Keratinocyte (primary cell): Measurements from ENCODE around the gene MAEL. TPM values are rescaled to one million over a fixed set of nuclear protein-coding genes. Genes with fewer than 3 reads are reported as not detected.

Experiments
- DNase-seq: peaks from one replicate; pipeline ENCODE4 v3.0.0-alpha.2; 2011; ENCODE audit warnings: low read depth, missing footprints, low spot score
- FAIRE-seq: peaks from 2 replicates; lab custom pipeline; 2011; peaks lifted over from hg19 to GRCh38; lab: Jason Lieb, UNC
- H2AFZ ChIP-seq: 2 replicates; pipeline ENCODE4 v1.6.0; 2012; ENCODE audit warnings: low read length, control low read depth, inconsistent platforms; ENCODE audit not compliant: control insufficient read depth
- H3K27ac ChIP-seq: 2 replicates; pipeline ENCODE4 v1.5.1; 2011; ENCODE audit warnings: low read length; ENCODE audit not compliant: control insufficient read depth, insufficient read depth
- H3K27me3 ChIP-seq: 3 replicates; pipeline ENCODE4 v1.6.0; 2011; ENCODE audit warnings: low read length; ENCODE audit not compliant: control insufficient read depth, insufficient read depth; ENCODE audit errors: extremely low read depth
- H3K36me3 ChIP-seq, 2 experiments: 2 replicates in 1 of 2; 3 replicates in 1 of 2; pipeline ENCODE4 v1.5.1; 2011; ENCODE audit warnings: low read length in 2 of 2, mild to moderate bottlenecking in 1 of 2; ENCODE audit not compliant: control insufficient read depth in 2 of 2, insufficient read depth in 2 of 2; ENCODE audit errors: extremely low read depth in 1 of 2
- H3K4me1 ChIP-seq: 3 replicates; pipeline ENCODE4 v1.5.1; 2011; ENCODE audit warnings: low read length; ENCODE audit not compliant: control insufficient read depth, insufficient read depth; ENCODE audit errors: extremely low read depth
- H3K4me2 ChIP-seq: 3 replicates; pipeline ENCODE4 v1.6.0; 2011; ENCODE audit warnings: low read depth, low read length; ENCODE audit not compliant: control insufficient read depth, insufficient read depth; ENCODE audit errors: extremely low read depth
- H3K4me3 ChIP-seq, 3 experiments: fragments of 200-600 bp in 1 of 3; sonication (generic) in 1 of 3; 2 replicates in 2 of 3; 3 replicates in 1 of 3; pipeline ENCODE4 v1.5.1; 2011 to 2016; ENCODE audit warnings: low read length in 3 of 3, mild to moderate bottlenecking in 3 of 3, control low read depth in 2 of 3, inconsistent platforms in 1 of 3, low read depth in 1 of 3, mixed read lengths in 1 of 3, mixed run types in 1 of 3, moderate library complexity in 1 of 3; ENCODE audit not compliant: control insufficient read depth in 2 of 3, insufficient read depth in 2 of 3; ENCODE audit errors: extremely low read depth in 1 of 3
- H3K79me2 ChIP-seq: 2 replicates; pipeline ENCODE4 v1.6.0; 2012; ENCODE audit warnings: low read length; ENCODE audit not compliant: control insufficient read depth, insufficient read depth
- H3K9ac ChIP-seq: 3 replicates; pipeline ENCODE4 v1.6.0; 2011; ENCODE audit warnings: low read length; ENCODE audit not compliant: control insufficient read depth, insufficient read depth; ENCODE audit errors: extremely low read depth
- H3K9me1 ChIP-seq: 3 replicates; pipeline ENCODE4 v1.6.0; 2011; ENCODE audit warnings: low read length; ENCODE audit not compliant: control insufficient read depth, insufficient read depth; ENCODE audit errors: extremely low read depth
- H3K9me3 ChIP-seq: 2 replicates; pipeline ENCODE4 v1.5.1; 2012; ENCODE audit warnings: low read depth, low read length; ENCODE audit not compliant: control insufficient read depth
- H4K20me1 ChIP-seq: 3 replicates; pipeline ENCODE4 v1.6.0; 2011; ENCODE audit warnings: low read length; ENCODE audit not compliant: control insufficient read depth, insufficient read depth; ENCODE audit errors: extremely low read depth
- CTCF ChIP-seq, 3 experiments: IDR thresholded peaks in 1 of 3; conservative IDR thresholded peaks in 1 of 3; optimal IDR thresholded peaks in 1 of 3; 2 replicates in 2 of 3; 3 replicates in 1 of 3; pipeline versions ENCODE3 to v1.5.1; 2011; ENCODE audit warnings: low read length in 3 of 3, mild to moderate bottlenecking in 3 of 3, moderate library complexity in 2 of 3, control low read depth in 1 of 3, inconsistent platforms in 1 of 3; ENCODE audit not compliant: insufficient read depth in 2 of 3; ENCODE audit errors: extremely low read depth in 1 of 3
- EZH2 ChIP-seq: IDR thresholded peaks from one replicate; pipeline ENCODE4 v1.6.1; 2012; ENCODE audit warnings: inconsistent platforms, mild to moderate bottlenecking, low read length, moderate library complexity
- dilution Hi-C: fragments of 300-500 bp; cut with MboI; formaldehyde crosslinking; loops from one replicate; pipeline ENCODE4 v1.7.0; 2020; ENCODE audit warnings: low sequenced_read_pairs; ENCODE audit not compliant: extremely low pct_ligation_motif_present
- polyA minus RNA-seq, 3 experiments: library from RNA; depleted of rRNA, polyadenylated mRNA; stranded (reverse); fragments of >200 nt; gene quantifications; 1 replicate in 1 of 3; 2 replicates in 1 of 3; 3 replicates in 1 of 3; pipeline ENCODE4 v1.2.3, GENCODE V29; 2011
- polyA plus RNA-seq, 5 experiments: library from polyadenylated mRNA; depleted of rRNA in 3 of 5; stranded (reverse) in 3 of 5; stranded (forward) in 1 of 5; unstranded in 1 of 5; fragments of >200 nt; gene quantifications; 1 replicate in 1 of 5; 2 replicates in 3 of 5; 3 replicates in 1 of 5; pipeline versions ENCODE4 v1.2.1 to v1.2.3, GENCODE V29; 2011 to 2012; ENCODE audit warnings: missing spikeins in 2 of 5, low read depth in 1 of 5, low replicate concordance in 1 of 5

Gene MAEL
- polyA plus RNA-seq (not detected in 3 replicates), polyA minus RNA-seq (not detected in 3 replicates)
- not detected for polyA plus RNA-seq (2011; ENCODE audit: low read depth)
- not detected in 2 replicates for polyA plus RNA-seq (2011; cell fraction: cytosol; rRNA removed)
- polyA plus RNA-seq (2011; cell fraction: nucleus; rRNA removed) = not detected in 2 replicates
- polyA plus RNA-seq (2012; ENCODE audit: low replicate concordance) = not detected in 2 replicates
- not detected for polyA minus RNA-seq (2011; cell fraction: cytosol; rRNA and poly(A)+ RNA removed)
- polyA minus RNA-seq (2011; cell fraction: nucleus; rRNA and poly(A)+ RNA removed) = not detected in 2 replicates

- Histone ChIP-seq H4K20me1 (no peaks in the 10 kb centered on the region), H3K9ac (no peak within 1 kb of the TSS), H3K4me3 (no peak within 1 kb of the TSS), H3K9me3 (no peaks in the 10 kb centered on the region), H3K79me2 (no peaks in the 10 kb centered on the region), H3K27me3 (no peaks in the 10 kb centered on the region), H3K36me3 (no peaks in the 10 kb centered on the region), H3K27ac (no peak within 1 kb of the TSS), H3K4me1 (no peaks in the 10 kb centered on the region), H3K4me2 (no peak within 1 kb of the TSS), H2AFZ (no peak within 1 kb of the TSS), H3K9me1 (no peaks in the 10 kb centered on the region)
- no peak for TF ChIP-seq CTCF (optimal IDR thresholded peaks at IDR 0.05 in 1 of 3, IDR thresholded peaks at IDR 0.05 in 1 of 3, conservative IDR thresholded peaks at IDR 0.05 in 1 of 3; ENCODE audit: extremely low read depth in 1 of 3, insufficient read depth in 2 of 3, low read length in 3 of 3)
- TF ChIP-seq EZH2 = no peak
- no peak for FAIRE-seq
- DNase-seq = no peak
- dilution Hi-C loops = no loop called here
Observed at GRCh38 chr1:166988974-166989515, at the start of gene MAEL. MAEL (plus strand) TSS chr1:166989280; CDS start chr1:166989353, 73 bp downstream.

- Histone ChIP-seq H3K27me3 (no peaks in the 10 kb centered on the region), H3K4me1 (no peaks in the 10 kb centered on the region), H3K36me3 (no peaks in the 10 kb centered on the region), H3K9ac (no peak overlapping the region), H3K4me3 (no peak overlapping the region), H3K9me3 (no peaks in the 10 kb centered on the region), H2AFZ (no peak overlapping the region), H3K27ac (no peak overlapping the region), H3K79me2 (no peaks in the 10 kb centered on the region), H4K20me1 (no peaks in the 10 kb centered on the region), H3K4me2 (no peak overlapping the region), H3K9me1 (no peaks in the 10 kb centered on the region)
- dilution Hi-C loops = no loop called here
- TF ChIP-seq CTCF (optimal IDR thresholded peaks at IDR 0.05 in 1 of 3, IDR thresholded peaks at IDR 0.05 in 1 of 3, conservative IDR thresholded peaks at IDR 0.05 in 1 of 3; ENCODE audit: extremely low read depth in 1 of 3, insufficient read depth in 2 of 3, low read length in 3 of 3) (no peak), EZH2 (no peak)
- no peak for FAIRE-seq
- DNase-seq = no peak
Observed at GRCh38 chr1:166939741-166940375, 49.2 kb upstream of the MAEL start.
